HCT116 (cell line): Measurements from ENCODE around the gene SNX19. TPM values are rescaled to one million over a fixed set of nuclear protein-coding genes. Genes with fewer than 3 reads are reported as not detected.

ENCODE experiments used
- ATAC-seq: fragments of 200-7000 bp; cut with Tn5 transposase; 2 replicates; pipeline ENCODE4 v1.9.1; 2020; ENCODE audit warnings: mild to moderate bottlenecking, moderate library complexity
- BruUV-seq: library from RNA; stranded (reverse); fragments of 400-500 nt; replicated peaks from 2 replicates; lab custom pipeline; 2021; lab: Mats Ljungman, UMichigan
- CTCF ChIA-PET: fragments of 300-600 bp; sonication (Branson Sonifier 250); formaldehyde crosslinking; loops from one replicate; lab custom pipeline; 2021; ENCODE audit warnings: antibody characterized with exemption; lab: Charles Lee
- POLR2A ChIA-PET: fragments of 300-600, 350-600 bp; sonication (Branson Sonifier 250); formaldehyde crosslinking; loops from one replicate; lab custom pipeline; 2021; ENCODE audit warnings: antibody characterized with exemption; lab: Charles Lee
- RAD21 ChIA-PET, 2 experiments: fragments of 300-600 bp; sonication (Branson Sonifier 250); formaldehyde crosslinking; loops; one replicate each; lab custom pipeline; 2023; ENCODE audit warnings: low total read pairs in 2 of 2; ENCODE audit not compliant: uncharacterized antibody in 2 of 2, unreplicated experiment in 2 of 2, low non-redundant PET in 1 of 2; lab: Charles Lee
- DNase-seq: peaks from one replicate; pipeline ENCODE4 v3.0.0-alpha.2; 2010; ENCODE audit warnings: low read depth, low spot score
- H2AFZ ChIP-seq: fragments of 200-600 bp; shearing (Covaris generic), sonication (generic); 2 replicates; pipeline ENCODE4 v1.6.1; 2017; ENCODE audit warnings: low read depth, mixed run types, mixed read lengths, antibody characterized with exemption, low read length; ENCODE audit not compliant: poor library complexity, severe bottlenecking
- H3K27ac ChIP-seq: 2 replicates; pipeline ENCODE4 v1.5.1; 2012; ENCODE audit warnings: low read depth, low read length
- H3K27me3 ChIP-seq: fragments of 200-600 bp; sonication (generic); 2 replicates; pipeline ENCODE4 v1.6.1; 2016; ENCODE audit warnings: mixed run types, low read length, mixed read lengths; ENCODE audit not compliant: insufficient read depth
- H3K36me3 ChIP-seq, 2 experiments: fragments of 200-500 bp in 1 of 2; fragments of 200-600 bp in 1 of 2; sonication (Bioruptor generic) in 1 of 2; sonication (generic) in 1 of 2; 2 replicates each; pipeline versions ENCODE4 v1.5.1 to v1.6.1; 2014 to 2016; ENCODE audit warnings: low read length in 2 of 2, inconsistent platforms in 1 of 2, mixed read lengths in 1 of 2, mixed run types in 1 of 2; ENCODE audit not compliant: insufficient read depth in 2 of 2, control insufficient read depth in 1 of 2
- H3K4me1 ChIP-seq, 2 experiments: fragments of 200-600 bp in 1 of 2; sonication (generic) in 1 of 2; 2 replicates each; pipeline versions ENCODE4 v1.5.1 to v1.6.1; 2012 to 2017; ENCODE audit warnings: low read length in 2 of 2, inconsistent platforms in 1 of 2, mild to moderate bottlenecking in 1 of 2, mixed read lengths in 1 of 2, mixed run types in 1 of 2, moderate library complexity in 1 of 2; ENCODE audit not compliant: insufficient read depth in 2 of 2, control insufficient read depth in 1 of 2
- H3K4me2 ChIP-seq: fragments of 200-600 bp; sonication (generic); 2 replicates; pipeline ENCODE4 v1.6.1; 2017; ENCODE audit warnings: mixed run types, low read length, mixed read lengths
- H3K4me3 ChIP-seq, 2 experiments: fragments of 200-600 bp in 1 of 2; sonication (generic) in 1 of 2; replicated peaks in 1 of 2; 2 replicates each; pipeline ENCODE4 v1.5.1; 2011 to 2016; ENCODE audit warnings: low read length in 2 of 2, control low read depth in 1 of 2, low read depth in 1 of 2, mild to moderate bottlenecking in 1 of 2, mixed read lengths in 1 of 2, mixed run types in 1 of 2
- H3K79me2 ChIP-seq: fragments of 200-600 bp; sonication (generic); 2 replicates; pipeline ENCODE4 v1.6.1; 2017; ENCODE audit warnings: mild to moderate bottlenecking, mixed run types, low read length, moderate library complexity, mixed read lengths; ENCODE audit not compliant: insufficient read depth
- H3K9ac ChIP-seq: fragments of 200-600 bp; sonication (generic); 2 replicates; pipeline ENCODE4 v1.6.1; 2016; ENCODE audit warnings: low read length, mixed read lengths
- H3K9me2 ChIP-seq: fragments of 200-600 bp; sonication (generic), shearing (Covaris generic); 2 replicates; pipeline ENCODE4 v1.6.1; 2017; ENCODE audit warnings: mixed run types, mild to moderate bottlenecking, moderate library complexity; ENCODE audit not compliant: insufficient read depth
- H3K9me3 ChIP-seq, 2 experiments: fragments of 200-500 bp in 1 of 2; fragments of 200-600 bp in 1 of 2; sonication (Bioruptor generic) in 1 of 2; sonication (generic) in 1 of 2; 2 replicates each; pipeline ENCODE4 v1.6.1; 2014 to 2017; ENCODE audit warnings: low read length in 2 of 2, mixed read lengths in 2 of 2, inconsistent platforms in 1 of 2, low read depth in 1 of 2, mild to moderate bottlenecking in 1 of 2, mixed run types in 1 of 2, moderate library complexity in 1 of 2; ENCODE audit not compliant: control insufficient read depth in 1 of 2, insufficient read depth in 1 of 2
- H4K20me1 ChIP-seq: fragments of 200-600 bp; sonication (generic), shearing (Covaris generic); 2 replicates; pipeline ENCODE4 v1.6.1; 2017; ENCODE audit warnings: mixed run types, mild to moderate bottlenecking, moderate library complexity; ENCODE audit not compliant: insufficient read depth
- CBX3 ChIP-seq: IDR thresholded peaks from 2 replicates; pipeline ENCODE4 v1.6.1; 2012; ENCODE audit warnings: low read depth
- EZH2 ChIP-seq: fragments of 200-600 bp; sonication (generic); IDR thresholded peaks from 2 replicates; pipeline ENCODE4 v1.6.1; 2017; ENCODE audit warnings: antibody characterized with exemption, mixed run types
- JUND ChIP-seq: IDR thresholded peaks from 2 replicates; pipeline ENCODE4 v1.6.1; 2012
- ZFX ChIP-seq: fragments of 450-650 bp; IDR thresholded peaks from 2 replicates; pipeline ENCODE4 v1.6.1; 2017
- intact Hi-C: fragments of 100-400 bp; cut with micrococcal nuclease; formaldehyde crosslinking; loops from 2 replicates; pipeline ENCODE4 v1.10.0; 2022
- total RNA-seq: library from RNA; stranded (reverse); gene quantifications from one replicate; pipeline ENCODE4 v1.2.1, GENCODE V29; 2021; ENCODE audit not compliant: unreplicated experiment
- TF ChIP-seq, protein P1 (sequence below): IDR thresholded peaks from 2 replicates; pipeline ENCODE4 v1.6.1; 2012; ENCODE audit warnings: low read depth

SNX19 gene
- total RNA-seq, 1 experiment from 2014 or later, result 25.2 TPM

DNA sequence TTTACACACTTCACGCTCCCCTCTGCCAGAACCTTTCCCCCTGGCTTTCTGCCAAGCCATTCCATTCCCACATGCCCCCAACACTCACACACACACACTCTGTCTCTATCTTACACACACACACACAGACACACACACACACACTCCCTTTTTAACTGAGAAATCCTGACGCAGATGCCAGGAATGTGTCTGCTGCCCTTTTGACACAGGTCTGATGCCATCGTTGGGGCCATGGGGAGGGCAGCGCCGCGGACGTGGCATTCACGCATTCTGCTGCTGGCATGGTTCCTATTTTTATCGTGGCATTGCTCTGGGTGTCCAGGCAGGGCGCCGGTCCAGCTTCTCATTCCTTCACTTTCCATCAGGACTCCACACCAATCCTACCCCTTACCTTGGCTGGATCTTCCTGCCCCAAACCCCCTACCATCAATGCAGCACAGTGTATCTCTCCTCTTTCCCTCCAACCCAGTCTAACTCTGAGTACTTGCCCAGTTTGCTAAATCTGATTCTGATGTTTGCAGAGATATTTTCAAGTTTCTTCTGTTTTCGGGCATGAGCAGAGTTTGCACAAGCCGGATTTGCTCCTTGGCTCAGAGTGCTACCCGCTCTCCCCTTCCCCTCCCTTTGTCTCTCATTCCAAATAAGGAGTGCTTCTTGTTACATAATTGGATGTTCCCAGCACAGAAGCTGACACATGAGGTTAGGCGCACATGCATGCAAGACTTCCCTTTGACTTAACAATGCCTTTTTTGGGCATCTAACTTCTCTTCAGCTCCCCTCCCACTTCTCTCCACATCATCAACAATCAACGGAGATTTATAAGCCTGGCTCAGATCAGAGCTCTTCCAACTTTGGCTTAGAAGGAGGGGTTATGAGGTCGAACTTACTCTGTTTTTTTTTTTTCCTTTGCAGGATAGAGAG lies 18.8 kb downstream of the SNX19 start:
- RAD21 ChIA-PET, result no interaction called here
- no peaks in the 10 kb centered on the region for H3K79me2 ChIP-seq
- no peak overlapping the region for H2AFZ ChIP-seq
- no peak overlapping the region for H3K27ac ChIP-seq
- DNase-seq (no peak), ATAC-seq (no peak)
- no peaks in the 10 kb centered on the region for H3K27me3 ChIP-seq
- H3K9me3 ChIP-seq, result no peaks in the 10 kb centered on the region
- H3K9ac ChIP-seq, result no peak overlapping the region
- H3K9me2 ChIP-seq, result no peaks in the 10 kb centered on the region
- CTCF ChIA-PET, result no interaction called here
- TF ChIP-seq, protein P1, sequence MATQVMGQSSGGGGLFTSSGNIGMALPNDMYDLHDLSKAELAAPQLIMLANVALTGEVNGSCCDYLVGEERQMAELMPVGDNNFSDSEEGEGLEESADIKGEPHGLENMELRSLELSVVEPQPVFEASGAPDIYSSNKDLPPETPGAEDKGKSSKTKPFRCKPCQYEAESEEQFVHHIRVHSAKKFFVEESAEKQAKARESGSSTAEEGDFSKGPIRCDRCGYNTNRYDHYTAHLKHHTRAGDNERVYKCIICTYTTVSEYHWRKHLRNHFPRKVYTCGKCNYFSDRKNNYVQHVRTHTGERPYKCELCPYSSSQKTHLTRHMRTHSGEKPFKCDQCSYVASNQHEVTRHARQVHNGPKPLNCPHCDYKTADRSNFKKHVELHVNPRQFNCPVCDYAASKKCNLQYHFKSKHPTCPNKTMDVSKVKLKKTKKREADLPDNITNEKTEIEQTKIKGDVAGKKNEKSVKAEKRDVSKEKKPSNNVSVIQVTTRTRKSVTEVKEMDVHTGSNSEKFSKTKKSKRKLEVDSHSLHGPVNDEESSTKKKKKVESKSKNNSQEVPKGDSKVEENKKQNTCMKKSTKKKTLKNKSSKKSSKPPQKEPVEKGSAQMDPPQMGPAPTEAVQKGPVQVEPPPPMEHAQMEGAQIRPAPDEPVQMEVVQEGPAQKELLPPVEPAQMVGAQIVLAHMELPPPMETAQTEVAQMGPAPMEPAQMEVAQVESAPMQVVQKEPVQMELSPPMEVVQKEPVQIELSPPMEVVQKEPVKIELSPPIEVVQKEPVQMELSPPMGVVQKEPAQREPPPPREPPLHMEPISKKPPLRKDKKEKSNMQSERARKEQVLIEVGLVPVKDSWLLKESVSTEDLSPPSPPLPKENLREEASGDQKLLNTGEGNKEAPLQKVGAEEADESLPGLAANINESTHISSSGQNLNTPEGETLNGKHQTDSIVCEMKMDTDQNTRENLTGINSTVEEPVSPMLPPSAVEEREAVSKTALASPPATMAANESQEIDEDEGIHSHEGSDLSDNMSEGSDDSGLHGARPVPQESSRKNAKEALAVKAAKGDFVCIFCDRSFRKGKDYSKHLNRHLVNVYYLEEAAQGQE, result no peak
- TF ChIP-seq JUND (no peak), CBX3 (no peak), ZFX (no peak), EZH2 (no peak)
- POLR2A ChIA-PET, result no interaction called here
- intact Hi-C loops, result loop anchor here (10.0 kb wide), 1 partner anchor 683 kb away; no protein-coding TSS in a partner anchor
- no peaks in the 10 kb centered on the region for H4K20me1 ChIP-seq
- peaks cover 23 to 31% of the 10 kb centered on the region in 2 experiments; a peak in 3 of 4 replicates for H3K36me3 ChIP-seq
- H3K4me3 ChIP-seq, result no peak overlapping the region
- no TSS peak for BruUV-seq
- no peak overlapping the region for H3K4me2 ChIP-seq
- H3K4me1 ChIP-seq, result no peaks in the 10 kb centered on the region
